Central memory CD8-positive, alpha-beta T cell (primary cell): ENCODE results near the gene PHKG2.

ENCODE experiments used
- ATAC-seq: fragments of 150-1000 bp; cut with Tn5 transposase; replicated peaks from 2 replicates; pipeline ENCODE4 v1.10.0; 2022; ENCODE audit warnings: mild to moderate bottlenecking, moderate FRiP score, moderate number of reproducible peaks; ENCODE audit not compliant: poor library complexity, severe bottlenecking; ENCODE audit errors: extremely low read depth
- DNase-seq, 2 donors: peaks; one replicate each; pipeline ENCODE4 v3.0.0; 2021; ENCODE audit warnings: low spot score in 2 of 2
- H3K27ac Mint-ChIP-seq: one replicate; pipeline ENCODE4 v1.8.0; 2022; ENCODE audit warnings: low read depth, mild to moderate bottlenecking, moderate library complexity, mixed read lengths
- H3K27me3 Mint-ChIP-seq: one replicate; pipeline ENCODE4 v1.8.0; 2022; ENCODE audit warnings: mixed read lengths
- H3K36me3 Mint-ChIP-seq: one replicate; pipeline ENCODE4 v1.8.0; 2022; ENCODE audit warnings: mild to moderate bottlenecking, moderate library complexity, mixed read lengths; ENCODE audit not compliant: insufficient read depth
- H3K4me1 Mint-ChIP-seq: one replicate; pipeline ENCODE4 v1.8.0; 2022; ENCODE audit warnings: mixed read lengths
- H3K4me3 Mint-ChIP-seq: one replicate; pipeline ENCODE4 v1.8.0; 2022; ENCODE audit warnings: mild to moderate bottlenecking, moderate library complexity, mixed read lengths
- H3K9me3 Mint-ChIP-seq: one replicate; pipeline ENCODE4 v1.8.0; 2022; ENCODE audit warnings: mixed read lengths

PHKG2 gene

DNA sequence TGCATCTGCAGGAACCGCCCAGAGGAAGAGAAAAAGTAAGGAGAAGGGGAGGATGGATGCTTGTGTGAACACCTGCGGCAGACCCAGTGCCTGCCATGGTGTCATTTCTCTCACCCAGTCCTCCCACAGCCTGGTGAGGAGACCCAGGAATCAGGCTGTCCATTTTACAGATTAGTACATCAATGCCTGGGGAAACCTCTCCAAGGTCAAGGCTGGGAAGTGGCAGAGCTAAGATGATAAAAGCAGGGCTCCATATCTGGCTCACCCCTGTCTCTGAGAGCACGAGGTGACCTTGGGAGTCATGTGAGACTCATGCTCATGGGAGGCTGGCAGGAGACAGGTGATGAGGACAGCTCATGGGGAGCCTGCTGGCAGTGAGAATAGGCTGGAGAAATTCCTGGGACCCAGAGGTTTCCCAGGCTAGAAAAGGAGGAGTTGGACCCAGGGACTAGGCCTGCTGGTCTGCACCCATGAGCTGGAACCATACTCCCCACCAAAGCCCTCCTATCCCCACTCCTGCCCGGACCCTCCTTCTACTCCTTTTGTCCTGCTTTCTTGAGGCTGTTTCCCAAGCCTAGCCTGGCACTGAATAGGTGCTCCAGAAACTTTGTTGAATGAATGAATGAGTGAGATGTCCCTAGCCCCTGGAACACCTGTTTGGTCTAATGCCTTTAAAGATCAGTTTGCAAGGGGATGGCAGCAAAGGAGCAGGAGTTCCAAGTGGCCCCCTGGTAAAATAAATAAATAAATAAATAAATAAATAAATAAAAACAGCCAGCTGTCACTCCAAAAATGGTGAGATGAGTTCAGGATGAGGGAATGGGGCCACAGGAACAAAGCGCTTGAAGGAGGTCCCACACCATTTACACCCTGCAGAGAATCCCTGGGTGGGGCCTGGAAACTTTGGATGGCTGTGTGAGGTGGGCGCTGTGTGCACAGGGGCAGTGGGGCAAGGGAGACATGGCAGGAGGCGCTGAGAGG lies 37.2 kb downstream of the PHKG2 start:
- H3K4me1 Mint-ChIP-seq = peaks cover 11% of the 10 kb centered on the region
- peak overlapping the region; percentile 80 for H3K4me3 Mint-ChIP-seq
- DNase-seq (no peak), ATAC-seq (no peak)
- no peak overlapping the region for H3K27ac Mint-ChIP-seq
- no peaks in the 10 kb centered on the region for H3K9me3 Mint-ChIP-seq
- peaks cover 34% of the 10 kb centered on the region for H3K27me3 Mint-ChIP-seq
- H3K36me3 Mint-ChIP-seq = peaks cover 4% of the 10 kb centered on the region

GRCh38 chr16:30786115-30786935 lies 38.1 kb downstream of the PHKG2 start:
- peak; percentile 40 for ATAC-seq
- Mint-ChIP-seq H3K27me3 (peaks cover 34% of the 10 kb centered on the region), H3K9me3 (no peaks in the 10 kb centered on the region), H3K36me3 (peaks cover 4% of the 10 kb centered on the region), H3K4me1 (peaks cover 11% of the 10 kb centered on the region), H3K4me3 (peak overlapping the region; percentile 80), H3K27ac (no peak overlapping the region)
- no peak for DNase-seq

DNA sequence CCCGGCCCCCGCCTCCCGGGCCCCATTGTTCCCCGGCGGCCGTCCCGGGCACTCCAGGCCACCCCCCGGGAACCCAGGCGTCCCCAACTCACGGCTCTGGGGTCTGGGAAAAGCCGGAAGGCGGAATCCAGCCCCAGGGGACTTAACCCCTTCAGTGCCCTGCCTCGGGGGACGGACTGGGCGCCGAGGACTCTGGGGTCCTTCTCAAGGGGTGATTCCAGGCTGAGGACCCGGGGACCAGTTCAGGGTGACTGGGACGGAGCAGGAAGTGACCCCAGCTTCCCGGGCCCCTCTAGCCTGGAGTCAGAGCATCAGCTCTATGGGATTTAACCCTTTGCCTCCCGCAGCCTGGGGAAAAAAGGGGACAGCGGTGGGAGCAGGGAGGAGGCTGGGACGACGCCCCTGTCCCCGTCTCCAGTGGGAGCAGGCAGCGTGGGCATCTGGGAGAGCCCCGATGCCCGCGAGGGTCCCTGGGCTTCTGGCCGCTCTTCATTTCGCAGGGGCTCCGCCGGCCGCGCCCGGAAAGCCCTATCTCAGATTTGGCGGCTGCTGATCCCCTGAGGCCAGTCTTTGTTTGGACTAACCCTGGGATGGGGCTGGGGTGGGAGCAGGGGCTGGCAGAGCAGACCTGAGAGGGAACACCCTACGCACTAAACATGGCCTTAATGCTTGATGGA lies 38.8 kb downstream of the PHKG2 start, which contains the start of gene ZNF629:
ZNF629 (minus strand) TSS at position 270 of the 677 bp plus-strand sequence. CDS start 2,723 bp downstream, outside the sequence.
- H3K4me1 Mint-ChIP-seq = peaks cover 11% of the 10 kb centered on the region
- peak; percentile 54 for ATAC-seq
- peaks cover 4% of the 10 kb centered on the region for H3K36me3 Mint-ChIP-seq
- H3K4me3 Mint-ChIP-seq = peak within 1 kb of the TSS; percentile 80
- DNase-seq = no peak
- H3K9me3 Mint-ChIP-seq = no peaks in the 10 kb centered on the region
- peaks cover 34% of the 10 kb centered on the region for H3K27me3 Mint-ChIP-seq
- H3K27ac Mint-ChIP-seq = no peak within 1 kb of the TSS

GRCh38 chr16:30787613-30788378 lies 39.6 kb downstream of the PHKG2 start:
- DNase-seq (no peak), ATAC-seq (no peak)
- Mint-ChIP-seq H3K27me3 (peaks cover 34% of the 10 kb centered on the region), H3K4me3 (peak overlapping the region; percentile 80), H3K36me3 (peaks cover 4% of the 10 kb centered on the region), H3K4me1 (peaks cover 11% of the 10 kb centered on the region), H3K27ac (no peak overlapping the region), H3K9me3 (no peaks in the 10 kb centered on the region)

DNA sequence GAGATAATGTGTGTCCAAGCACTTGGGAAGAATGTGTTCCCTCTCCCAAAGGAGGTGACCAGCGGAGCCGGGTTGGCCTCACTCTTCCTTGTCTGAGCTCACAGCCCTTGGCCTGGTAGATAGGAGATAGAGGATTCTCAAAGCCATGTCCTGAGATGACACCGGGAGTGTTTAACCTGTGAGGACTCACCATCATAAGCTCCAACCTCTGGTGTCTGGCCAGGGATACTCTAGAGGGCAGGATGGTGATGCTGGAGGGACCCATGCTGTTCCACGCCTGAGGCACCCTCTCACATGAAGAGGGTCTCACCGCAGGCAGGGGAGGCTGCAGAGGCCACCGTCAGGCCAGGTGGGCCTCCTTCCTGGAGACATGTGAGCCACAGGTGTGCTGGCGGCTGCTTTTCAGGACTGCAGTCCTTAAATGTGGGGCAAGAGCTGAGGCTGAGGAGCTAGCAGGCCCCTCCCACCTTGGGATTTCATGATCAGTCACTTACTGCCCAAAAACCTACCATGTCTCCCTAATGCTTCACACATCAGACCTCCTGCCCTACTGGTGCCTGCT lies 45.4 kb downstream of the PHKG2 start:
- ATAC-seq = no peak
- Mint-ChIP-seq H3K27ac (no peak overlapping the region), H3K36me3 (peaks cover 2% of the 10 kb centered on the region), H3K27me3 (peaks cover 3% of the 10 kb centered on the region), H3K4me3 (no peak overlapping the region), H3K9me3 (no peaks in the 10 kb centered on the region), H3K4me1 (no peaks in the 10 kb centered on the region)
- DNase-seq = no peak

DNA sequence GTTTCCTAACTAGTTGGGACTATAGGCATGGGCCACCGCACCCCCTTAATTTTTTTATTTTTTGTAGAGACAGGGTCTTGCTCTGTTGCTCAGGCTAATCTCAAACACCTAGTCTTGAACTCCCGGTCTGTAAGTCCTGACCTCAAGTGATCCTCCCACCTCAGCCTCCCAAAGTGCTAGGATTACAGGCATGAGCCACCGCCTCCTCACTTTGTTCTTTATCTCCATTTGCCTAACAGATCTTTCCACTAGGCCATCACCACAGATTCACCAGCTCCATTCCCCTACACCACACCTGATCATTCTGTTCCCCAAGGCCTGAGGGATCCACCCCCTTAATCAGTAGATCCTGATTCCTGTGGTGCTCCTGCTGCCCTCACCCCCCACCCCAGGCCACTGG lies 46.4 kb downstream of the PHKG2 start:
- H3K4me1 Mint-ChIP-seq = no peaks in the 10 kb centered on the region
- DNase-seq = no peak
- no peak overlapping the region for H3K27ac Mint-ChIP-seq
- peaks cover 2% of the 10 kb centered on the region for H3K36me3 Mint-ChIP-seq
- no peaks in the 10 kb centered on the region for H3K9me3 Mint-ChIP-seq
- no peak for ATAC-seq
- H3K4me3 Mint-ChIP-seq = no peak overlapping the region
- H3K27me3 Mint-ChIP-seq = no peaks in the 10 kb centered on the region

DNA sequence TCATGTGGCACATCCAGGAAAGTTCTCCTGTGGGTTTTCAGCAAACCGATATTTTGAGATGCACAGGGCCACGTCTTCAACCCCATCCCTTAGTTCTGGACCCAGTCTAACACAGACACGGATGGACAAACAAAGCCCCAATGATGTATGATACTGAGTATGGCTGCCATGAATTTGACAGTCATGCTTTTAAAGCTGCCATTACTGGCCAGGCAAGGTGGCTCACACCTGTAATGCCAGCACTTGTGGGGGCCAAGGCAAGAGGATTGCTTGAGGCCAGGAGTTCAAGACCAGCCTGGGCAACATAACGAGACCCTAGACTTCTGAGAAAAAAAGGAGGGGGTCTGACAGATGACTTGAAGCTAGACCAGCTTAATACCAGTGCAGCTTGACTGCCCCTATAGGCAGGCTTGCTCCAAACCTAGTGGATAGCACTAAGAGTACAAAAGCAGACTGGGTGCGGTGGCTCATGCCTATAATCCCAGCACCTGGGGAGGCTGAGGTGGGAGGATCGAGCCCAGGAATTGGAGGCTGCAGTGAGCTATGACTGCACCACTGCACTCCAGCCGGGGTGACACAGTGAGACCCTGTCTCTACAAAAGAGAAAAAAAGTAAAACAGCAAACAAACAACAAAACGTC lies 49.6 kb downstream of the PHKG2 start:
- ATAC-seq = no peak
- Mint-ChIP-seq H3K27ac (no peak overlapping the region), H3K4me3 (no peak overlapping the region), H3K27me3 (no peaks in the 10 kb centered on the region), H3K4me1 (peaks cover 2% of the 10 kb centered on the region), H3K9me3 (no peaks in the 10 kb centered on the region), H3K36me3 (peaks cover 2% of the 10 kb centered on the region)
- no peak for DNase-seq
